Prostate gland (tissue), 2 donors: ENCODE measurements around the gene BAIAP2L1.

Source experiments
- POLR2A ChIP-seq: fragments of 450-650 bp; IDR thresholded peaks from one replicate; pipeline ENCODE4 v1.6.1; 2016; ENCODE audit warnings: antibody characterized with exemption, mild to moderate bottlenecking
- TF ChIP-seq, protein P1 (sequence below), 4 experiments: fragments of 200-600 bp in 2 of 4; fragments of 450-650 bp in 2 of 4; sonication (generic) in 2 of 4; IDR thresholded peaks; 1 replicate in 3 of 4; 2 replicates in 1 of 4; pipeline ENCODE4 v1.5.1; 2016 to 2019; ENCODE audit warnings: antibody characterized with exemption in 4 of 4, mild to moderate bottlenecking in 2 of 4, moderate library complexity in 2 of 4

DNA sequence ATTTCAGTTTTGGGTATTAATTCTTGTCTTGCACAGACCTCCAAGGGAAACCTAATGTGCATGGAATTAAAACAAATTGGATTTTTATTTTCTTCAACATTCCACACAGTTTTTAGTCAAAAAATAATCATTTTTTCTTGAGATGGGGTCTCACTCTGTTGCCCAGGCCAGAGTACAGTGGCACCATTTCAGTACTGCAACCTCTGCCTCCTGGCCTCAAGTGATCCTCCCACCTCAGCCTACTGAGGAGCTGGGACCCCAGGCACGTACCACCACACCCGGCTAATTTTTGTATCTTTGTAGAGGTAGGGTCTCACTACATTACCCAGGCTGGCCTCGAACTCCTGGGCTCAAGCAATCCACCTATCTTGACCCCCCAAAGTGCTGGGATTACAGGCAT, 4.9 kb downstream of the BAIAP2L1 start:
- TF ChIP-seq, protein P1, sequence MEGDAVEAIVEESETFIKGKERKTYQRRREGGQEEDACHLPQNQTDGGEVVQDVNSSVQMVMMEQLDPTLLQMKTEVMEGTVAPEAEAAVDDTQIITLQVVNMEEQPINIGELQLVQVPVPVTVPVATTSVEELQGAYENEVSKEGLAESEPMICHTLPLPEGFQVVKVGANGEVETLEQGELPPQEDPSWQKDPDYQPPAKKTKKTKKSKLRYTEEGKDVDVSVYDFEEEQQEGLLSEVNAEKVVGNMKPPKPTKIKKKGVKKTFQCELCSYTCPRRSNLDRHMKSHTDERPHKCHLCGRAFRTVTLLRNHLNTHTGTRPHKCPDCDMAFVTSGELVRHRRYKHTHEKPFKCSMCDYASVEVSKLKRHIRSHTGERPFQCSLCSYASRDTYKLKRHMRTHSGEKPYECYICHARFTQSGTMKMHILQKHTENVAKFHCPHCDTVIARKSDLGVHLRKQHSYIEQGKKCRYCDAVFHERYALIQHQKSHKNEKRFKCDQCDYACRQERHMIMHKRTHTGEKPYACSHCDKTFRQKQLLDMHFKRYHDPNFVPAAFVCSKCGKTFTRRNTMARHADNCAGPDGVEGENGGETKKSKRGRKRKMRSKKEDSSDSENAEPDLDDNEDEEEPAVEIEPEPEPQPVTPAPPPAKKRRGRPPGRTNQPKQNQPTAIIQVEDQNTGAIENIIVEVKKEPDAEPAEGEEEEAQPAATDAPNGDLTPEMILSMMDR (IDR thresholded peaks at IDR 0.05): no peak
- TF ChIP-seq POLR2A: no peak
